NB4 (cell line): ENCODE measurements around the gene TSPAN4.

Experiments
- CTCF ChIP-seq: IDR thresholded peaks from one replicate; pipeline ENCODE4 v1.5.1; 2012; ENCODE audit warnings: low read depth, low read length
- POLR2A ChIP-seq: IDR thresholded peaks from 2 replicates; pipeline ENCODE4 v1.6.1; 2011; ENCODE audit warnings: mild to moderate bottlenecking; ENCODE audit not compliant: insufficient read length; ENCODE audit errors: extremely low read depth

DNA sequence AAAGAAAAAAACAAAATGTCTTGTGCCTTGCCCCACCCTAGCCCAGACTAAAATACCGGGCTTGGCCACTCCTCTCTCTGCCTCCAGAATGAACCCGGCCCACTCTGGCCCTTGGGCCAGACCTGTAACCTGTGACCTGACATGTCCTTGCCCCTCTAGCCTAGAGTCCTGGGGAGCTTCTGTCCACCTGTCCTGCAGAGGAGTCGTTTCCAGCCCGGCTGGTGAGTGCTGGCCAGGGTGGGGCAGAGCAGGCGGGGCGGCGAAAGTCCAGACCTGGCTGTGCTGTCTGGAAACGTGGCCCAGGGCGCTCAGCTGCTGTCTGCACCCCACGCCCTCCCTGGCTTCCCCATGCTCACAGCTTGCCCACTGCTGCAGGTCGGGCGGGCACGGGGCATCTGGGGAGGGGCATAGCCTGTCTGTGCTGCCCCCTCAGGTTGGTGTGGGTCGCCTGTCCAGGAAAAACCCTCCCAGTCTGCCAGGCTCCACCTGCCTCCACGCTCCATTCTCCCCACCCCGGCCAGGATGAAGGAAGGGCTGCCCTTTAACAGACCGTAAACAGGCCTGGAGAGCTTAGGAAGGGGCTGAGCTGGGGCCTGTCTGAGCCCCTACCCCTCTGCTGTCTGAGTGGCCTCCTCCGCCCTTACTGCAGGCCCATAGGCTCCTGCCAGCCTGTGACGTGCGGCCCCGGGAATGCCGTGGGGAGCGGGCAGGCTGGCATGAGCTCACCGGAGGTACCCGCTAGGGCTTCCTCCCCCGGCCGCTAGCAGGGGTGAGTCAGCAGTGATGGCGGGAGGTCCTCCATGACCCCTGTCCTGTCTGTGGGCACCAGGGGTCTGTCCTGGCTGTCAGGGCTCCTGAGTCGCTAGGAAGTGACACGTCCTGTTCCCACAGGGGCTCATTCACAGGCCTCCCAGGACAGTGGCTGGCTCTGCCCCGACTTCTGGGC is 8.0 kb upstream of the TSPAN4 start:
- TF ChIP-seq CTCF (no peak), POLR2A (no peak)
